ENCODE results near the gene MNAT1.
A peak's percentile ranks its signal among the peaks of the same experiment; 100 is the strongest.

MNAT1 gene

GRCh38 chr14:60968099-60968498, 233.5 kb downstream of the MNAT1 start:
- no peak for DNase-seq (ENCODE audit: low spot score)

GRCh38 chr14:60968671-60969070, 234.1 kb downstream of the MNAT1 start:
- DNase-seq (ENCODE audit: low spot score): no peak

GRCh38 chr14:60970146-60970545, 235.6 kb downstream of the MNAT1 start:
- DNase-seq (ENCODE audit: low spot score): no peak

- DNase-seq (ENCODE audit: low spot score): no peak
Observed at GRCh38 chr14:60971271-60971670, 236.7 kb downstream of the MNAT1 start.

- DNase-seq (ENCODE audit: low spot score): no peak
Observed at GRCh38 chr14:60972295-60972694, 237.7 kb downstream of the MNAT1 start.

GRCh38 chr14:60973070-60973469, 238.5 kb downstream of the MNAT1 start:
- DNase-seq (ENCODE audit: low spot score): no peak

GRCh38 chr14:60974090-60974651, 239.6 kb downstream of the MNAT1 start:
- DNase-seq (ENCODE audit: low spot score): no peak

- no peak for DNase-seq (ENCODE audit: low spot score)
Observed at GRCh38 chr14:60975551-60975950, 241.0 kb downstream of the MNAT1 start.

GRCh38 chr14:60977847-60978246, 243.3 kb downstream of the MNAT1 start:
- DNase-seq (ENCODE audit: low spot score): no peak

GRCh38 chr14:60980811-60981632, 246.5 kb downstream of the MNAT1 start, which contains the start of the genes SLC38A6 and TRMT5:
Gene SLC38A6, plus strand, starts transcription at chr14:60981245. Its CDS starts 33 bp downstream, at chr14:60981278.
Gene TRMT5, minus strand, starts transcription at chr14:60981079. Its CDS starts 106 bp downstream, at chr14:60980973.
- peak; percentile 92 for DNase-seq (ENCODE audit: low spot score)

GRCh38 chr14:60981633-60982455, 247.3 kb downstream of the MNAT1 start:
- peak; percentile 9 for DNase-seq (ENCODE audit: low spot score)

- no peak for DNase-seq (ENCODE audit: low spot score)
Observed at GRCh38 chr14:60984196-60984595, 249.6 kb downstream of the MNAT1 start.

- DNase-seq (ENCODE audit: low spot score): no peak
Observed at GRCh38 chr14:60986500-60986899, 251.9 kb downstream of the MNAT1 start.

GRCh38 chr14:60989599-60989998, 255.0 kb downstream of the MNAT1 start:
- DNase-seq (ENCODE audit: low spot score): no peak

- no peak for DNase-seq (ENCODE audit: low spot score)
Observed at GRCh38 chr14:60998617-60999016, 264.1 kb downstream of the MNAT1 start.

GRCh38 chr14:60999536-60999935, 265.0 kb downstream of the MNAT1 start:
- no peak for DNase-seq (ENCODE audit: low spot score)

GRCh38 chr14:61003571-61003970, 269.0 kb downstream of the MNAT1 start:
- no peak for DNase-seq (ENCODE audit: low spot score)

- no peak for DNase-seq (ENCODE audit: low spot score)
Observed at GRCh38 chr14:61019537-61019936, 285.0 kb downstream of the MNAT1 start.
